K562 (cell line): Measurements from ENCODE around the gene BRWD1. TPM values are rescaled to one million over a fixed set of nuclear protein-coding genes. Genes with fewer than 3 reads are reported as not detected.

Experiments
- ARID3B ChIP-seq: fragments of 250-450 bp; sonication (Bioruptor Pico); IDR thresholded peaks from 2 replicates; pipeline ENCODE4 v1.4.0; 2020; ENCODE audit warnings: borderline replicate concordance
- HNRNPLL ChIP-seq: fragments of 200-400 bp; formaldehyde crosslinking; IDR thresholded peaks from 2 replicates; pipeline ENCODE4 v1.6.1; 2017; ENCODE audit warnings: low read length, low read depth, mild to moderate bottlenecking; ENCODE audit not compliant: poor library complexity, severe bottlenecking
- NFIC ChIP-seq: fragments of 450-650 bp; IDR thresholded peaks from 2 replicates; pipeline ENCODE4 v1.6.1; 2017; ENCODE audit warnings: mild to moderate bottlenecking, inconsistent platforms
- TRIM25 ChIP-seq: fragments of 450-650 bp; IDR thresholded peaks from 2 replicates; pipeline ENCODE4 v1.7.0; 2016; ENCODE audit warnings: borderline replicate concordance
- ZFP1 ChIP-seq: fragments of 450-650 bp; formaldehyde crosslinking; IDR thresholded peaks from 2 replicates; pipeline ENCODE4 v1.4.0; 2020; ENCODE audit warnings: mild to moderate bottlenecking, mixed read lengths
- ZFPM2 ChIP-seq: fragments of 250-450 bp; sonication (Bioruptor Pico); IDR thresholded peaks from 2 replicates; pipeline ENCODE4 v1.5.1; 2022; ENCODE audit warnings: mild to moderate bottlenecking
- ZNF311 ChIP-seq: fragments of 250-450 bp; sonication (Bioruptor Pico); IDR thresholded peaks from 2 replicates; pipeline ENCODE4 v1.4.0; 2020; ENCODE audit warnings: mild to moderate bottlenecking, moderate library complexity
- ZNF507 ChIP-seq: conservative IDR thresholded peaks from 2 replicates; pipeline ENCODE4 v1.6.1; 2017; ENCODE audit warnings: missing genetic modification characterization, missing compliant biosample characterization
- polyA plus RNA-seq, 8 experiments: library from polyadenylated mRNA; depleted of rRNA in 4 of 8; stranded (reverse) in 5 of 8; unstranded in 3 of 8; fragments of >200 nt; fragmentation: Nextera tagmentation in 2 of 8; fragmentation: Illumina TruSeq in 1 of 8; extraction: Ambion mirVana in 2 of 8; extraction: Trizol in 1 of 8; gene quantifications; 2 replicates each; pipeline versions ENCODE4 v1.2.1 to v1.2.3, GENCODE V29; 2011 to 2014; ENCODE audit warnings: inconsistent platforms in 1 of 8, missing spikeins in 1 of 8
- total RNA-seq, 7 experiments: library from RNA; depleted of rRNA in 6 of 7; stranded (reverse); fragments of >200 nt in 6 of 7; fragmentation: Illumina TruSeq in 2 of 7; extraction: Trizol in 2 of 7; gene quantifications; 2 replicates each; pipeline versions ENCODE4 v1.2.1 to v1.2.3, GENCODE V29; 2011 to 2021; ENCODE audit warnings: low replicate concordance in 1 of 7
- TF ChIP-seq, protein P1 (sequence below), 2 experiments: fragments of 450-650 bp; formaldehyde crosslinking in 1 of 2; IDR thresholded peaks; 2 replicates each; pipeline versions ENCODE4 v1.4.0 to v1.6.1; 2014 to 2020; ENCODE audit warnings: mild to moderate bottlenecking in 2 of 2, borderline replicate concordance in 1 of 2, low read depth in 1 of 2
- TF ChIP-seq, protein P2 (sequence below), 2 experiments: fragments of 450-650 bp in 1 of 2; sonication (generic) in 1 of 2; formaldehyde crosslinking in 1 of 2; IDR thresholded peaks in 1 of 2; conservative IDR thresholded peaks in 1 of 2; 2 replicates each; pipeline versions ENCODE4 v1.6.1 to v1.8.1; 2016 to 2023; ENCODE audit warnings: mild to moderate bottlenecking in 2 of 2, moderate library complexity in 2 of 2, inconsistent platforms in 1 of 2, missing genetic modification reagents in 1 of 2
- TF ChIP-seq, protein P3 (sequence below): sonication (generic); formaldehyde crosslinking; IDR thresholded peaks from 2 replicates; pipeline ENCODE4 v1.8.0; 2022; ENCODE audit warnings: missing genetic modification reagents, mild to moderate bottlenecking, moderate library complexity, borderline replicate concordance

BRWD1 gene
- total and polyA plus RNA-seq, 9 of the 15 experiments (the other 6 are each of a cell fraction or from before 2014, with no cell fraction given) = 10.1 to 60.2 (median 34.1) TPM

- TF ChIP-seq, protein P1, sequence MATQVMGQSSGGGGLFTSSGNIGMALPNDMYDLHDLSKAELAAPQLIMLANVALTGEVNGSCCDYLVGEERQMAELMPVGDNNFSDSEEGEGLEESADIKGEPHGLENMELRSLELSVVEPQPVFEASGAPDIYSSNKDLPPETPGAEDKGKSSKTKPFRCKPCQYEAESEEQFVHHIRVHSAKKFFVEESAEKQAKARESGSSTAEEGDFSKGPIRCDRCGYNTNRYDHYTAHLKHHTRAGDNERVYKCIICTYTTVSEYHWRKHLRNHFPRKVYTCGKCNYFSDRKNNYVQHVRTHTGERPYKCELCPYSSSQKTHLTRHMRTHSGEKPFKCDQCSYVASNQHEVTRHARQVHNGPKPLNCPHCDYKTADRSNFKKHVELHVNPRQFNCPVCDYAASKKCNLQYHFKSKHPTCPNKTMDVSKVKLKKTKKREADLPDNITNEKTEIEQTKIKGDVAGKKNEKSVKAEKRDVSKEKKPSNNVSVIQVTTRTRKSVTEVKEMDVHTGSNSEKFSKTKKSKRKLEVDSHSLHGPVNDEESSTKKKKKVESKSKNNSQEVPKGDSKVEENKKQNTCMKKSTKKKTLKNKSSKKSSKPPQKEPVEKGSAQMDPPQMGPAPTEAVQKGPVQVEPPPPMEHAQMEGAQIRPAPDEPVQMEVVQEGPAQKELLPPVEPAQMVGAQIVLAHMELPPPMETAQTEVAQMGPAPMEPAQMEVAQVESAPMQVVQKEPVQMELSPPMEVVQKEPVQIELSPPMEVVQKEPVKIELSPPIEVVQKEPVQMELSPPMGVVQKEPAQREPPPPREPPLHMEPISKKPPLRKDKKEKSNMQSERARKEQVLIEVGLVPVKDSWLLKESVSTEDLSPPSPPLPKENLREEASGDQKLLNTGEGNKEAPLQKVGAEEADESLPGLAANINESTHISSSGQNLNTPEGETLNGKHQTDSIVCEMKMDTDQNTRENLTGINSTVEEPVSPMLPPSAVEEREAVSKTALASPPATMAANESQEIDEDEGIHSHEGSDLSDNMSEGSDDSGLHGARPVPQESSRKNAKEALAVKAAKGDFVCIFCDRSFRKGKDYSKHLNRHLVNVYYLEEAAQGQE (IDR thresholded peaks at IDR 0.05; ENCODE audit: borderline replicate concordance) = 0 out of 2 replicates have a peak, but pooled peaks have one; percentile 32
- TF ChIP-seq, protein P1 (CRISPR knock-in tag; IDR thresholded peaks at IDR 0.05; ENCODE audit: low read depth) = peak; percentile 84; the same call in 1 of the 2 replicates
- TF ChIP-seq ZFPM2 (CRISPR knock-in tag) (no peak; the same call in none of the 2 replicates), TRIM25 (no peak), ARID3B (CRISPR knock-in tag) (no peak), ZFP1 (CRISPR knock-in tag) (no peak), NFIC (no peak; the same call in none of the 2 replicates), ZNF311 (CRISPR knock-in tag) (no peak), ZNF507 (tag) (no peak), HNRNPLL (peak; percentile 84)
- TF ChIP-seq, protein P2, sequence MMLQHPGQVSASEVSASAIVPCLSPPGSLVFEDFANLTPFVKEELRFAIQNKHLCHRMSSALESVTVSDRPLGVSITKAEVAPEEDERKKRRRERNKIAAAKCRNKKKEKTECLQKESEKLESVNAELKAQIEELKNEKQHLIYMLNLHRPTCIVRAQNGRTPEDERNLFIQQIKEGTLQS (IDR thresholded peaks at IDR 0.05) = no peak
- TF ChIP-seq, protein P2 (CRISPR knock-in tag; conservative IDR thresholded peaks at IDR 0.05) = no peak
- TF ChIP-seq, protein P3, sequence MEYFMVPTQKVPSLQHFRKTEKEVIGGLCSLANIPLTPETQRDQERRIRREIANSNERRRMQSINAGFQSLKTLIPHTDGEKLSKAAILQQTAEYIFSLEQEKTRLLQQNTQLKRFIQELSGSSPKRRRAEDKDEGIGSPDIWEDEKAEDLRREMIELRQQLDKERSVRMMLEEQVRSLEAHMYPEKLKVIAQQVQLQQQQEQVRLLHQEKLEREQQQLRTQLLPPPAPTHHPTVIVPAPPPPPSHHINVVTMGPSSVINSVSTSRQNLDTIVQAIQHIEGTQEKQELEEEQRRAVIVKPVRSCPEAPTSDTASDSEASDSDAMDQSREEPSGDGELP (CRISPR knock-in tag) = peak; percentile 88; the same call in 1 of the 2 replicates
These were observed 130.0 kb downstream of the BRWD1 start, which contains the start of gene PSMG1 (continued) for GRCh38 chr21:39183272-39184049.
